NCI-H1105 treated with DMSO at 0.1 percent for 48 hours (cell line): Measurements from ENCODE around the gene SH3RF1.

ENCODE experiments used
- DNase-seq: peaks from one replicate; lab custom pipeline; 2025; lab: John Stamatoyannopoulos, UW

Gene SH3RF1

DNA sequence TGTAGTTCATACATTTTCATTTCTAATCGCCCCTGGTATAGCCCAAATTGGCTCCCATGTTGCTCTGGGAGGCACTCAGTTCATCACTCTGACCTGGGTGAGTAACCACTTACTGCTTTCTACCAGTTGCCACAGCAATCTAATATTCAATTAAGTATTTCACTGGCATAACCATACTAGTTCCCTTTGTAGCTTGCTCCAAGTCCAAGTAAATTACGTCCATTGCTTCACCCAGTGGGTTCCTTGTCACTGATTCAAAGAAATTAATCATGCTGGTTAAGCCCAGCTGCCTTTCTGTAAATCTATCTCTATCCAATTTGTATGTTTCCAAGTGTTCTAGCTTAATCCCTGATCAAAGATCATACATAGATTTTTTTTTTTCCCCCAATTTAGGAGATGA, 168.7 kb downstream of the SH3RF1 start:
- no peak for DNase-seq

GRCh38 chr4:169100670-169101101, 170.1 kb downstream of the SH3RF1 start:
- no peak for DNase-seq

GRCh38 chr4:169099771-169100180, 171.0 kb downstream of the SH3RF1 start:
- DNase-seq = no peak

- no peak for DNase-seq
Observed at GRCh38 chr4:169098969-169099690, 171.6 kb downstream of the SH3RF1 start.

GRCh38 chr4:169098532-169098931, 172.2 kb downstream of the SH3RF1 start:
- no peak for DNase-seq

DNA sequence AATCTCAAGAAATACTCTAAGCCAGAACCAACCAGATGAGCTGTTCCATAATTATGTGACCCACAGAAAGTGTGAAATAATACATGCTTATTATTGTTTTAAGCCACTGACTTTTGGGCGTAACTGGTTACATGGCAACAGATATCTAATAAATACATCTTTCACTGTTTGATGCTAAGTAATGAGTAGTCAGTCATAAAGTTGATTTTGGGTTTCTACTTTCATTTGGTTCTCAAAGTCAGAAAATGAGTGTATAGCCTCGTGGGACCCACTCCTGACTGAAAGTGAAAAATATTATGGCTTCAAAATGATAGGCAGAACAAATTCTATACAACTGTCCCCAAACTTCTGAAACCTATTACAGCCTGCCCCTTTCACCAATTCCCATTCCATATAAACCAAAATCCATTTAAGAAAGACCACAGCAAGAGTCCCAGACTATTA, 172.7 kb downstream of the SH3RF1 start:
- DNase-seq = no peak

DNA sequence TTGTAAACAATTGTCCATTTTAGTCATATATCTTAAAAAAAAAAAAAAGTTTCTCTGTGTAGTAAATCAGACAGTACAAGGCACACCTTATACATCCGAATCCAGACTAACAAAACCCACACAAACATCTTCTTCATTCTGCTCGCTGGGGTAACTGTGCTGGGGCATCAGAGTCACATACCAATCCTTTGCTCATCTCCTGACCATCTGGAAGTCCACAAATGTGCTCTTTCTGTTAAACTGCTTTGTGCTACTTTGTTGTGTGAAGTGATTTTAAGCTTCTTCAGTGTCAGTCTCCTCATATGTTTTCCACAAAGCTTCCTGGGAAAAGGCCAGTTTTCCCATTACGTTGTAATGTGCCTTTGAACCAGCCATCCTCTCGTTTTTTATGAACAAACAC, 174.5 kb downstream of the SH3RF1 start:
- no peak for DNase-seq

DNA sequence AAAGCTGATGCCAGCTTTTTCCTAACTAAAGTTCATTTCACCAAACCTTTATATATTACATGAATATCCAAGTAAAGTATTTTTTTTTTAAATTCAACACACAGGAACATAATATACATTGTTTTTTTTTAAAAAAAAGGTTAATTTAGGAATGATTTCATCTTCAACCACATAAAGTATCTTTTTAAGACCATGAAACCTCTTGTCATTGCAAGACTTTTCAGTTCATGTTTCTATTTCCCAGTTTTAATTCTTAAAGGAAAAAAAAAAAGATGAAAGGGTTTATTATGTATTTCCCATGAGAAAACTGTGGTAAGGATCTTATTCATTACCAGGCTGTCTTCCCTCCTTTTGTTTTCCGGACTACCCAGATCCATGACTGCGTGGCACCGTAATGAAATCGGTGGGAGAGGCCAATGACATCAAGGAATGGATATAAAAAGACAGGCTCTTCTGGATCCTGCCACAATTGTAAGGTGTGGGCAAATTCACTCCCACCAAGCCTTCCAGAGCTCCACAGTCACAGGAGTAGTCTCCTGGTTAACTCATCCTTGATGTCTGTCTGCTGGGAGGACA, 176.0 kb downstream of the SH3RF1 start:
- no peak for DNase-seq

DNA sequence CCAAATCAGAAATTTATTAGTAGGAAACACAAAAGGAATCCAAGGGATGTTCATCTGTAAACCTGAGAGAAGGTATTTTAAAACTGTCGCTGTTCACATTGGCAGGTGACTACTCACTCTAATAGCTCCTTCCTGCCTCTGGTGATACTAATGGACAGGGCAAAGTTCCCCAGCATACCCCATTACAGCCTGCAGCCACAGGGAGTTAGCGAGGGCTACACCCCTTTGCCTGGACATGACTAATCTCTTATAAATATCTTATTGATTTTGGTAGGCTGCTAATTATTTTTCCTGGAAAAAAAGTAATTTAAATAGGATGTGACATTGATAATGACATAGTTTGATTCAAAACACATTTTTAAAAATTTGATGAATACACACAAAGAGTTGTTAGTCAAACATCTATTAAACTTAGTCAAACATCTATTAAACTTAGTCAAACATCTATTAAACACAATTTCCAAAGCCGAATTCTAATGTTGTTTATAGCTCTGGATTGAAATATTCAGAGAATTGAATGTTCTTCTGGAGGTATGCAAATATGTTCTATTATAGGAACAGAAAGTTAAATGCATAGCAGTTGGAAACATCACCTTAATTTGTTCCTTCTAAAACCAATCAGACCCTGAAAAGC, 177.8 kb downstream of the SH3RF1 start:
- no peak for DNase-seq

DNA sequence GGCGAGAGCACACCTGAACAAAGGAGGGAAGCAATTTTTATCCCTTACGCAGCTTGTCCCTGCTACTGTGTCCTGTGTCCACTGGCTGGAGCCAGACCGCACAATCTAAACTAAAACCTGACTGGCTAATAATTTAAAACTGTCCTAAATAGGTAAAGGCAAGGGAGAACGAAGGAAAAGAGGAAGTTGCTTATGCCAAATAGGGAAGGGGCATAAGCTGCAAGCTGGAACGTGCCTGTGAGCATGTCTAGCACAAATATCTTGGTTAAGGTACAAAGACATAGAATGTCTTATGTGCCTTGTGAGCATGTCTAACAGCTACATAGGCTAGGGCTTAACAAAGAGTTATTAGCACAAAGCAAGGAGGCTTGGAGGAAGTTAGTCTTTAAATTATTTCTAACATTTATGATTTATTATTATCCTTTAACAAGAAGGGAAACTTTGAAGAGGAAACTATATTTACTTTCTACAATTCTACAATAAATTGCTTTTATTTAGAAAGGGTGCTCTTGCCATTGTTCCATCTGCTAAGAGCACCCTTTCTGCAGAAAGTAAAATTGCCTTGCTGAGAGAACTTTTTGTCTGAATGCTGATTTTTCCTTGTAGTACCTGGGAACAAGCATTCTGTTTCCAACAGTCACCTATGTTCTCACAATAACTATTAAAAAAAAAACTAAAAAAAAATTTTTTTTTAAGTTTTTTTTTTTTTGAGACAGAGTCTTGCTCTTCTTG, 180.1 kb downstream of the SH3RF1 start:
- no peak for DNase-seq

GRCh38 chr4:169089004-169089403, 181.8 kb downstream of the SH3RF1 start:
- DNase-seq = no peak

DNA sequence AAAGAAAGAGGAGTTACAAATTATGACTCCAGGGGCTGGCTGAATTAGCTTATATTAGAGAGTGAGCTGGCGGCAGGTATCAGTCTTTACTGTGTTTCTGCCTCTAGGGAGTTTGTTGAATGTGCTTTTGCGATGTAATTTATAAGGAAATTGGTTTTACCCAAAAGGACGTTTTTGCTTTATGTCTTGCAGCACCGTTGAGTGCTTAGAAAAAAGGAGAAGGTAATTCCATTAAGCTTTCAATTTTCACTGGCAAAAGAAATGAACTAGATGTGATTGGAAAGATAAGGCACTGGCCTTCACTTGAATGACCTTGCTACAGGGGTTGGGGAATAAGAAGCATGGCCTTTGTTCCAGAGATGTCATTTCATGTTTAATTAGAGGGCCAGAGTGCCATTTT, 185.8 kb downstream of the SH3RF1 start:
- no peak for DNase-seq

DNA sequence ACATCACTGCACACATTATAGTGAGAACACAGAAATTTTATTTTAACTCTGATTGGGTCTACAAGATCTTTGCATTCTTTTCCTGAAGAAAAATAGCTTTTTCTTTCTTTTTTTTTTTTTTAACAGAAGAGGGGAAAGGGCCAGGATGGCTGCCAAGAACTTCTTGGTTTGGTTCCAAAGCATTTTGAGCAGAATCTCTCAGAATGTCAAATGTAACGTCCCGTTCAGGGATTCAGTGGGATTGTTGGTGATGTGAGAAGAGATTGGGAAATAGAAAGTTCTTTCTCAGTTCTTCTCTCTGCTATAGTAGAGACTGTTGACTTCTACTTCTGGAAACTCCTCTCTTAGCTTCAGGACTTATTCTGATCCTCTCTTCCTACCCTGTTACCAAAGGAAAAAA, 189.8 kb downstream of the SH3RF1 start:
- DNase-seq = no peak

GRCh38 chr4:169079942-169080827, 190.6 kb downstream of the SH3RF1 start:
- no peak for DNase-seq

DNA sequence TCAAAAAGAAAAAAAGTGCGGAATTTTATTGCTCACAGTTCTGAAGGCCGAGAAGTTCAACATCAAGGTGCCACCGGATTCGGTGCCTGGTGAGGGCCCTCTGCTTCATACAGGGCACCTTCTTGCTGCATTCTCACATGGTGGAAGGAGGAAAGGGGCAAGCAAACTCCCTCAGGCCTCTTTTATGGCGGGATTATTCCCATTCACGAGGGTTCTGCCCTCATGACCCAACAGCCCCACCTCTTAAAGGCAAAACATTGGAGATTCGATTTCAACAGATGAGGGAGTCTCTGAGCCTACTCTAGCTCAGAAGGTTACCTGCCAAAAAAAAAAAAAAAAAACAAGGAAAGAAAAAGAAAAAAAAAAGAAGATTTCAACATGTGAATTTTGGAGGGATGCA, 196.6 kb downstream of the SH3RF1 start:
- DNase-seq = no peak

DNA sequence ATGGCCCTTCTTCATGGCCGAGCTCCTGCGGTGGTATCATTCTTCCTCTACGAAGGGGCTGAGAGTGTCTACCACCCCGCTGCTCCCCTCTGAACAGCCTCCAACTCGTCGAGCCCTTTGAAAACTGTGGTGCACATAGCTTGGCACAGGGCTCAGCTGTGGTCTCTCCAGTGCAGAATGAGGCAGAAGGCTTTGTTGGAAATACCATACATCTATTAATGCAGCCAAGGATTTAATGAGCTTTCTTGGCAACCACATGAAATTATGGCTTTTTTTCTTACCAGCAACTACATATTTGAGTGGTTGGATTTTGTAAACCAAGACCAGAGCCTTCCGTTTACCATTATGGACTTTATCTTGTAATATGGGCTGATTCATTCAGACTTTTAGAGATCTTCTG, 199.0 kb downstream of the SH3RF1 start:
- DNase-seq = no peak

GRCh38 chr4:169070895-169071218, 199.9 kb downstream of the SH3RF1 start:
- no peak for DNase-seq

DNA sequence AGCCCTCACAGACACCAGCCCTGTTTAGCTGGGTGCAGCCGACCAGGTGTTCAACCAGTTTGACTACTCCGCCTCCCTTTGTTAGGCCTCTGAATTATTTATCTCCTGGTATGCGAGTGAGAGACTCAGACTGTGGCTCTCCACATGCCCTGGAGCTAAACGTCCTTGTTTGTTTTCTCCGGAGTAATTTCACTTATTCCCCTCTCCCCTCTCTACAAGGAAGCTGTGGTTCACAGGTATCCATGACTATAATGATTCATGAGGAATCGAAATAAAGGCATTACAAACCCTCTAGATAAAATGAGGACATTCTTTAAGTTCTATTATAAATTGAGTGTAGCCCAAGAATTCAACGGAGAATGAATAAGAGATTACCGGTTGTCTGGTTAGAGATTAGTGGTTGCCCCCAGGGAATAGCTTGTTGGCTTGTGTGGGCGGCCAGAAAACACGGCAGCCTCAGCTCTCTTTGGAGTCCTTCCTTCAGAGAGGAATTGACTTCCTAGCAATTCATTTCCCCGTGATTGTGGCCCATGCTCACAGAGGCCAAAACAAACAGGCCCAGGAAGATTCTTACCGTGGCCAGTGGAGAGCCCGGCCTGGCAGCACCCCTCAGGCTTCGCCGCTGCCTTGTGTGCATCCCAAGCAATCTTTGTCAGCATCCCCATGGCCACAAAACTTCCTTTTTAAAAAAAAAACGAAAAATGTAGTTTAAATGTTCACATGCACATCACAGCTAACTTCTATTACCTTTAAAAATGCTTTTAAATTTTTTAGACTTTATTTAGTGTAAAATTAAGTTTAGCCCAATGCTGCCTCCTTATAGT, 200.5 kb downstream of the SH3RF1 start:
- peak; percentile 21 for DNase-seq

- DNase-seq = no peak
Observed at GRCh38 chr4:169068423-169068822, 202.3 kb downstream of the SH3RF1 start.

- no peak for DNase-seq
Observed at GRCh38 chr4:169066934-169067333, 203.8 kb downstream of the SH3RF1 start.

- DNase-seq = no peak
Observed at GRCh38 chr4:169064296-169064695, 206.5 kb downstream of the SH3RF1 start.
